PC-9 (cell line): ENCODE results near the gene C3orf80.

Experiments used
- CTCF ChIP-seq: fragments of 200-600 bp; sonication (generic); conservative IDR thresholded peaks from 2 replicates; pipeline ENCODE4 v1.6.1; 2017; ENCODE audit warnings: mixed run types, antibody characterized with exemption, mild to moderate bottlenecking, moderate library complexity
- EZH2 ChIP-seq: fragments of 200-600 bp; sonication (generic); IDR thresholded peaks from 2 replicates; pipeline ENCODE4 v1.8.0; 2017; ENCODE audit warnings: antibody characterized with exemption, low read depth

GRCh38 chr3:160205606-160206005 is 19.6 kb upstream of the C3orf80 start:
- TF ChIP-seq CTCF = no peak
- TF ChIP-seq EZH2 = no peak
